HG02885 (cell line): ENCODE data around the gene DIS3L2.
A peak's percentile ranks its signal among the peaks of the same experiment; 100 is the strongest.

ENCODE experiments used
- ATAC-seq: cut with Tn5 transposase; IDR thresholded peaks from one replicate; pipeline ENCODE4 v1.9.1; 2021; ENCODE audit warnings: mild to moderate bottlenecking; ENCODE audit not compliant: unreplicated experiment, poor library complexity

Gene DIS3L2

DNA sequence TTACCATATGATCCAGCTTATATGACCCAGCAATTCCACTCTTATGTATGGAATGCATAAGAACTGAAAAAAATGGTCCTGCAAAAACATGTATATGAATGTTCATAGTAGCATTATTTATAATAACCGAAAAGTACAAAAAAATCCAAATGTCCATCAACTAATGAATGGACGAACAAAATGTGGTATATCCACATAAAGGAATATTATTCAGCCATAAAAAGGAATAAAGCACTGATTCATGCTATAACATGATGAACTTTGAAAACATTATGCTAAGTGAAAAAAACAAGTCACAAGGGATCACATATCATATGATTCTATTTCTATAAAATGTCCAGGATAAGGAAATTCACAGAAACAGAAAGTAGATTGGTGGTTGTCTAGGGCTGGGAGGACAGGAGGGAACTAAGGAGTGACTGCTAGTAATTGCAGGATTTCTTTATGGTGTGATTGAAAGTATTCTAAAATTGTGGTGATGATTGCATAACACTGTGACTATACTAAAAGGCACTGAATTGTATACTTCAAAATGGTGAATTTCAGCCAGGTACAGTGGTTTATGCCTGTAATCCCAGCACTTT is 10.0 kb upstream of the DIS3L2 start:
- ATAC-seq, result no peak

DNA sequence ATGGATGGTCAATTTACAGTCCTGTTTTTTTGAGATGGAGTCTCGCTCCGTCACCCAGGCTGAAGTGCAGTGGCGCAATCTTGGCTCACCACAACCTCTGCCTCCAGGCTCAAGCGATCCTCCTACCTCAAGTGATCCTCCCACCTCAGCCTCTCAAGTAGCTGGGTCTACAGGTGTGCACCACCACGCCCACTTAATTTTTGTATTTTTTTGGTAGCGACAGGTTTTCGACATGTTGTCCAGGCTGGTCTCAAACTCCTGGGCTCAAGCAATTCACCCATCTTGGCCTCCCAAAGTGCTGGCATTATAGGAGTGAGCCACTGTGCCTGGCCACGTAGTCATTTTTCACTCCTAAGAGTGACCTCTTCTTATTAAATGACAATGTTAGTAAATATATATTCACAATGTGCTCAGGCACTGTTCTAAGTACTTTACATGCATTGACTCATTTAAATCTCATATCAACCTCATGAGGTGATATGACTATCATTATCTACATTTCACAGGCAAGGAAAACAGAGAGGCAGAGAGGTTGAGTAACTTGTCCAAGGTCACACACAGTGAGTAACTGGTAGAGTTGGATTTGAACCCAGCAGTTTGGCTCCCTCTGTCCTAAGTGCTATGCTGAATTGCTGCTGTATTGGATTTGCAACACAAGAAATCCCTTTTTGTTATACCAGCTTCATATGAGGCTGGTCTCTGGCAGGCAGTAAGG is 5.6 kb upstream of the DIS3L2 start:
- ATAC-seq, result no peak

DNA sequence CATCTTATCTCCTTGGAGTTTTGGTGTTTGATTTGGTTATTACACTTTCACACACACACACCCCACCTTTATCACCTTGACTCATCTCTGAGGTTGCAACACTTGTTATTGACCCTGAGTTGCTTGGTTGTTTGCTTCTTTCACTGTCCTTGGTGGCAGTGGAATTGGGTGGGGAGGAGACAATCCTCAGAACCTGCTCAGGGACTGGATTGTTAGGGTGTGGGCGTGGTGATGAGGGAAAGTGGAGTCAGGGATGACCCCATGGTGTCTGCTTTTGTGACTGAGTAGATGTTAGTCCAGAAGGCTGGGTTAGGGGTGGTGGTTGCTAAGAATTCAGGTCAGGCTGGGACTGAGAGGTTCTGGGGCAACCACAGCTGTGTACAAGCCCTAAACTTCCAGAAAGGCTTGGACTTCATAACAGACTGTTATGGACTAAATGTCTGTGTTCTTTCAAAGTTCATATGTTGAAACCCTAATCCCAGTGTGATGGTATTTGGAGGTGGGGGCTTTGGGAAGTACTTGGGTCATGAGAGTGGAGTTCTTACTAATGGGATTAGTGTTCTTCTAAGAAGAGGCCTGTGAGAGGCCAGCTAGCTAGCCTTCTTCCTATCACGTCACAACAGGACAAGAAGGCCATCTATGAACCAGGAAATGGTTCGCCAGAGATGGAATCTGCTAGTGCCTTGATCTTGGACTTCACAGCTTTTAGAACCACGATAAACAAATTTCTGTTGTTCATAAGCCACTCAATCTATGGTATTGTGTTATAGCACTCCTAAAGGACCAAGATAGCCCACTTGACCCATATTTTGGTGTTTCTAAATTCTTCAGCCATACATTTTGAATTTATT is 3.4 kb upstream of the DIS3L2 start:
- no peak for ATAC-seq

DNA sequence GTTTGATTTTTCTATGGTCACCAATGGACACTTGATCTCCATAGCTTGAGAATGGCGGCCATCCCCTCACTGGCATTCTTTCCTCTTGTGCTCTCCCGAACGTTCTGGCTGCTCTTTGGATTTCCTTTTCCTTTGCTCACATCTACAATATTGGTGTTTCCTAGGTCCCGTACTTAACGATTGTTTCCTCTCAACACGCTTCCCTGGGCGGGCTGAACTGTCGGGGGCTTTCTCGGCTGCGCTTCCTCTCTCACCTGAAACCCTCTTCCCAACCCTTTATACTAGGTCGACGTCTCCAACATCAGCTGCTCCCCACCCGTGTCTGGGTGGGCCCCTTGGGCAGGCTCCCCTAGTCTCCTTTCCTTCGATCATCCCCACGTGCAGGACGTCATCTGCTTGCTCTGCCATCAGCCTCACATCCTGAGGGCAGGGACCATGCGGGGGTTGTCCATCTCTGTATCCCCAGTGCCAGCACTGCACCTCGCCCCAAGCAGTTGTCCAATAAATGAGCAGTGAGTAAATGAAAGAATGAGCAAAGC is 634 bp upstream of the DIS3L2 start:
- ATAC-seq, result peak; percentile 28

DNA sequence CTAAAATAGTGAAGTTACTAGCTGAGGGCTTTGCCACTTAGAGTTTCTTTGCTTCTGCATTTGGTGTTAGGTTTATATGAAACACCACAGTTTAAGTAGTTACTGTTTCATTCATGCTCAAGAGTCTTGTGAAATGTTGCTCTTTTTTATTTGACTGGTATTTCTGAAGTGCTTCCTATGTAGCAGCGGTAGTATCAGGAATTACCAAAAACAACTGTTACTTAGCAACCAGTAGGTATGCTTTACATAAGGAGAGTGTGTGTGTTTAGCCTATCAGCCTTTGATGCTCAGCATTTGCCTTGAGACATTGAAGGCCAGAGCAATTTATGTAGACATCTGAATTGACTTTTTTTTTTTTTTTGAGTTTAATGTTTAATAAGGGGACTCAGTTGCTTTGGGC is 3.6 kb downstream of the DIS3L2 start:
- ATAC-seq, result no peak

DNA sequence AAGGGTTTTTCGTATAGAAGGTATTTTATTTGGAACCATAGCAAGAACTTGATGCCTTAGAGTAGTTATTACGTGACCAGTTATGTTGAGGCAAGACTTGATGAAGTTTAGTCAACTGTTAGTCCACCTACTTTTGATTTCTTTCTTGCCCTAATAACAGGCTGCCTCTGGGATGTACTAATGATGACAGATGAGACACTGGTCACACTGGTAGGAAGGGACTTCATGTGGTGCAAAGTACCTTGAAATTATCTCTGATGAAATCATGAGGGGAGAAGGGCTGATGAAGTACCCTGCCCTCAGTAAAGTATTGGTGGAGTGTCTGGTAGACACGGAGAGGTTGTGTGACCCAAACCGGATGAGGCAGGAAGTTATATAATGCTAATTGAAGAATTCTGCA is 5.4 kb downstream of the DIS3L2 start:
- no peak for ATAC-seq

DNA sequence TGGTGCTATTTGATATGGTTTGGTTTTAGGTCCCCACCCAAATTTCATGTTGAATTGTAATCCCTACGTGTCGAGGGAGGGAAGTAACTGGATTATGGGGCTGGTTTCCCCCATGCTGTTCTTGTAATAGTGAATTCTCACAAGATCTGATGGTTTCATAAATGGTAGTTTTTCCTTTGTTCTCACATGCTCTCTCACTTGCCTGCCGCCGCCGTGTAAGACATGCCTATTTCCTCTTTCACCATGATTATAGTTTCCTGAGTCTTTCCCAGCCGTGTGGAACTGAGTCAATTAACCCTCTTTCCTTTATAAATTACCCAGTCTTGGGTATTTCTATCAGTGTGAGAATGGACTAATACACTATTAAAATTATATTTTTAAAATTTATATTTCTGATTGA is 7.3 kb downstream of the DIS3L2 start:
- ATAC-seq, result no peak

DNA sequence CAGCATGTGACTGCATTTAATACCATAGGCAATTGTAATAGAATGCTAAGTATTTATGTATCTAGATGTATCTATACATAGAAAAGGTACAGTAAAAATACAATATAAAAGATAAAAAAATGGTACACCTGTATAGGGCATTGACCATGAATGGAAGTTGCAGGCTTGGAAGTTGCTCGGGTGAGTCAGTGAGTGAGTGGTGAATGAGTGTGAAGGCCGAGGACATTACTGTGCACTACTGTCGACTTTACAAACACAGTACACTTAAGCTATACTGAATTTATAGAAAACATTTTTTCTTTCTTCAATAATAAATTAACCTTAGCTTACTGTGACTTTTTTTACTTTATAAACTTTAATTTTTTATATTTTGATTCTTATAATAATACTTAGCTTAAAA is 8.9 kb downstream of the DIS3L2 start:
- ATAC-seq, result no peak

DNA sequence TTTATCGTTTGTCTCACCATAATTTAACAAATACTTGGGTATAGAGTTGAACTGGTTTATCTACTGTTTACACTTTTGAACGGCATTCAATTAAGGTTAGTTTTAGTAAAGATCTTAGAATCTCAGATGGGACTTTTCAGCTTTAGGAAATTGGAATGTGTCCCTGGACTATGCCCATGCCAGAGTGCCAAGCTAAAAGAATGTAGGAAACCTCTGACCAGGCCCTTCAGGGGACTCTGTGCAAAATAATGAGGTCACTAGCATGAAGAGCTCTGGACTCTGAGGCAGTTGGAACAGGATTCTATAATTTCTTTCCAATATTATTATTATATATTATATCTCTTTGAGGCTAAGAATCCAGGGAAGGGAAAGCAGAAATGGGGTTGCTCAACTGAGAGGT is 13.5 kb downstream of the DIS3L2 start:
- no peak for ATAC-seq

DNA sequence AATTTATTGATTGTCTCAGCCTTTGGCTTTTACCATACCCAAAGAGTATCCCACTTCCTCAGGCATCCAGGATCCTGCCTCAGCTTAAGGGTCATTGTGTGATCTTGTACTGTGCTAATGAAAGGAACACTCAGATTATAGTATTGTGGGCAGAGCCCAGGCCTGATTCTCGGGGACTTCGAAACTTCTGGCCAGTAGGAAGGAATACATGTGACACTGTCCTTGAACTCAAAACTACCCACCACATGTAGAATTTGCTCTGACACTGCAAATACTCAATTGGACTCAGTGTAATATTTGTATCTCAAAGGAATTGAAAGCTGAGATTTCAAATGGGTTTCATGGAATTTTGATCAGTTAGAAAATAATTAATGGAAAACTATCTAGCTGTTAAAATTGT is 15.9 kb downstream of the DIS3L2 start:
- no peak for ATAC-seq

DNA sequence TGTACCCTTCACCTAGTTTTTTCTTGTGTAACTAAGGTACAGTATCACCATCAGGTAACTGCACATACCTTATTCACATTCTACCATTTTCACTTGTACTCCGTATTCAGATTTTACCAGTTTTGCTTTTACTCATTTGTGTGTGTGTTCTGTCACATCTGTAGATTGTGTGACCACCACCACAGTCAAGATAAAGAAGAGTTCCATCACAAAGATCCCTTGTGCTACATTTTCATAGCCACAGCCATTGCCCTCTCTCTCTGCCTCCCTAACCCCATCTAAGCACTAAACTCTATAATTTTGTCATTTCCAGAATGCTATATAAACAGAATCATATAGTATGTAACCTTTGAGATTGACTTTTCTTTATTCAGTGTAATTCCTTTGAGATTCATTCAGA is 23.5 kb downstream of the DIS3L2 start:
- ATAC-seq, result no peak

DNA sequence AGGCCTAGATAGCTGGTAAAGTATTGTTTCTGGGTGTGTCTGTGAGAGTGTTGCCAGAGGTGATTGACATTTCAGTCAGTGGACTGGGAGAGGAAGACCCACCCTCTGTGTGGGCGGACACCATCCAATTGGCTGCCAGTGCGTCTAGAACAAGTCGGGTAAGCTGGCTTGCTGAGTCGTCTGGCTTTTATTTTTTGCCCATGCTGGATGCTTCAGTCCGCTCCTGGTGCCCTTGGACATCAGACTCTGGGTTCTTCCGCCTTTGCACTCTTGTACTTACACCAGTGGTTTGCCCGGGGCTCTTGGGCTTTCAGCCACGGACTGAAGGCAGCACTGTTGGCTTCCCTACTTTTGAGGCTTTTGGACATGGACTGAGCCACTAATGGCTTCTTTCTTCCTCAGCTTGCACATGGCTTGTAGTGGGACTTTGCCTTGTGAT is 24.3 kb downstream of the DIS3L2 start:
- no peak for ATAC-seq

DNA sequence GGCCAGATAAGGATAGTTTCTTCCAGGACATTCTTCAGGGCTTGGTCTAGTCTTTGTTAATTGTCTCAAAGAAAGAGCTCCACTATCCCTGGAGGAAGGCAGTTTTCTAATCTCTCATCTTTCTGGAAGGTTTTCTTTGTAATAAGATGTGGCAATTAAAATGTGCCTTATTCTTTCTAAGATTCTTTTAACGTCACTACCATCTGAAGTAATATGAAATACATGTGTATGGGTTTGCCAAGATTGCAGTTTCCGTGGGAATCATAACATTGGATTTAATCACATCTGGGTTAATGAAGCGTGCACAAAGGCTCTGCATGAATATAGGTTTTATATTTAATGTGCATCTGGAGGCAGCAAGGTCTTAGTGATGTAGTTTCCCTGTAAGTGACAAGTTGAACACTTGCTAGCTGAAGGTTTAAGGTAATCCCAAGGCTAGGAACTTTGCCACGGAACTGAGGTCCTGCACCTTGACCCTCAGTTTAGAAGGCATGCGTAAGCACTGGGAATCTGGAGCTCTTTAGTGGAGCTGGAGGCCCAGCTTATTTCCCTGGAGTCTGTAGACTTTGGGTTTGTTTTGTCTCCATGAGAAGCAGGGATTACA is 25.7 kb downstream of the DIS3L2 start:
- ATAC-seq, result no peak

DNA sequence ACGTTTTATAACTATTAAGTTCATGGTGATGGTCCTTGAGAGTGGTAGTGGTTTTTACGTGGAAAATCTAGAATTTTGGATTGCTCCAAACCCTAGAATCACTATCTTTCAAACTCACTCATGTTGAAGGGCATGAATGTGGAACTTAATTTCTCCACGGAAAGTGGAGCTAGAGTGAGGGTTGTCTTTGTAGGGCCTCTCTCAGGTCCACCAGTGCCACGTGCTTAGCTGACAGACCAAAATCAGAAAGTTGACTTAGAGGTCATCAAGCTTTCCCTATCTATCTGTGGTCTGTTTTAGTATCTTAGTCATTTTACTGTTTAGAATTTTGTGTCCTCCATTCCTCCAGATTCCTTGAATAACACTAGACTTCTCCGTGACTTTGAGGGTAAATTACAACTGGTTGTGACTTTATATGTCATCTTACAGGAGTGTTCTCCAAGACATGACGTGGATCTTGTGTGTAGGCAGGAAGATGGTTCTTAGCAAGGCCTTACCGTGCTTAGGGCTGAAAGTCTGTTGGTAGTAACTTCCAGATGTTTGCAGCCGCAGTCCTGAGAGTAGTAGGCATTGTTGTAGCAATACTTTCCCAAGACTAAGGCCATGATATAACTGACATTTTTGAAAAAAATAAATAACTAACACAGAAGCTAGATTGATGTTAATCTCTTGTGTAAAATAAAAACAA is 26.8 kb downstream of the DIS3L2 start:
- ATAC-seq, result no peak

DNA sequence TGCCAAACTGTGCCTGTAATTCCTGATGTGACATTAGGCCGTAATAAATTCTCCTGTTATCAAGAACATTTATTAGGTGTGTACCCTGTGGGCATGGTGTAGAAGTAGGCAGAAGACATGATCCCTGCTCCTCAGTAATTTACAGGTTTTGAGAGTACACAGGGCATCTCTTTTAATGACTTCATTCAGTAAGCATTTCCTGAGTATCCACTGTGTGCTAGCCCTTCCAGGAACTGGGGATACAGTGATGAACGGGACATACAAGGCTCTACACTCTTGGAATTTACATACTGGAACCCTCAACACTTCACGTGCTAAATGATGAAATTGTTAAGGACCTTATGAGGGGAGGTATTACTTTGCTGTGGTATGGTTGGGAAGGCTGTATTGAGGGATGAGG is 30.2 kb downstream of the DIS3L2 start:
- ATAC-seq, result no peak

DNA sequence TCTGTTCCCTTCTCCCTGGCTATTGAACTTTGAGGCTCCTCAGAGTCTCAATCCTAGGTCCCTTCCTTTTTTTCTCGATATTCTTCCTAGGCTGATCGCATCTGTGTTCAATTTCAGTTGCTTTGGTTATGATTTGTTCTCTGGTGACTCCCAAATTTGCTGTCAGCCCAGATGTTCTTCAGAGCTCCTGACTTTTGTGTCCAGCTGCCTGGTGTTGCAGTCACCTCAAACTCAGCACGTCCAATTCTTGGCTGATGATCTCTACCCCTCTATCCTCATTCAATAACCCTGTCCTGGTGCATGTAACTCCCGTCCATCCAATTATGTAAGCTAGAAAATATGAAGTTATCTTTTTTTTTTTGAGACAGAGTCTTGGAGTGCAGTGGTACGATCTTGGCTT is 31.4 kb downstream of the DIS3L2 start:
- no peak for ATAC-seq

DNA sequence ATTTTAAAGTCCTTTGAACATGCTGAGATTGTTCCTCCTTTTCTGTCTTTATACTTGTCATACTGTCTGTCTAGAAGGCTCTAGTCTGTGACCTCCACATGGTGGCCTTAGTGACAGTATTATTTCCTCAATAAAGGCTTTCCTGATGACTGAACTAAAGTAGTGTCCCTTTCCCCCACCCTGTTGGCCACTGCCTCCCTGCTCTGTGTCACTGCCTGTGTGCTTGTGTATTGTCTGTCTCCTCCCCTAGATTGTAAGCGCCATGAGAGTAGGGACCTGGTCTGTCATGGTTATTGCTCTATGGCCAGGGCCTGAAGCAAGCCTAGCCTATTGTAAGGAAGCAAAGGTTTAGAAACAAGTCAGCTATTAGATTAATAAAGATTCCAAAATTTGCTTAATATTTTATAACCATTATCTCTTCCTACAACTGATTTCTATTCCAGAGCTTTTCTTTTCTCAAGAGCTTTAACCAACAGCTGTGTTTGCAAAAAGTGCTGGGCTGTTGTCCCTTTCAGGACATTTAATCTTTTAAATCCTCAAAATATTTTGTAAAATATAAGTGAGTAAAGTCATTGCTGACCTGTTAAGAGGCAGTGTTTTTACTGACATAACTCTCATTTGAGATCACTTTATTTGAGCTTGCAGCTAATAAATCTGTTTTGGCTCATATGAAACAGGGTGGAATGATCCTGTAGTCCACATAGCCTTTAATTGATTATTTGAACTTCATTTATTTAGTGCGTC is 35.5 kb downstream of the DIS3L2 start:
- ATAC-seq, result no peak

DNA sequence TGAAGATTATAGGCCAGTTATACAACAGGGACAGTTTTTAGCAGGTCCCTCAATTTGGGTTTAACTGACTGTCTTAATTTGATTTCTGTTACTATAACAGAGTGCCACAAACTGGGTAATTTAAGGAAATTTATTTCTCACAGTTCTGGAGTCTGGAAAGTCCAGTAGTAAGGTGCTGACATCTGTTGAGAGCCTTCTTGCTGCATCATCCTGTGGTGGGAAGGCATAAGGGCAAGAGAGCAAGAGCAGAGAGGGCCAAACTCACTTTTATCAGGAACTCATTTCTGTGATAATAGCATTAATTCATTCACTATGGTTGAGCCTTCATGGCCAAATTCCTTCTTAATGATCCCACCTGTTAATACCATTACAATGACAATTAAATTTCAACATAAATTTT is 36.5 kb downstream of the DIS3L2 start:
- no peak for ATAC-seq

DNA sequence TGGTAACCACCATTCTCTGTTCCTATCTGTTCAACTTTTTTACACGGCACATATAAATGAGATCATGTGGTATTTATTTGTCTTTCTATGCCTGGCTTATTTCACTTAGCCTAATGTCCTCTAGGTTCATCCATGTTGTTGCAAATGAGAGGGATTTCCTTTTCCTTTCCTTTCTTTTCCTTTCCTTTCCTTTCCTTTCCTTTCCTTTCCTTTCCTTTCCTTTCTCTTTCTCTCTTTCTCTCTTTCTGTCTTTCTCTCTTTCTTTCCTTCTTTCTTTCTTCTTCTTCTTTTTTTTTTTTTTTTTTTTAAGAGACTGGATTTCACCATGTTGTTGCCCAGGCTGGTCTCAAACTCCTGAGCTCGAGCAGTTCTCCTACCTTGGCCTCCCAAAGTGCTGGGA is 38.9 kb downstream of the DIS3L2 start:
- ATAC-seq, result no peak

DNA sequence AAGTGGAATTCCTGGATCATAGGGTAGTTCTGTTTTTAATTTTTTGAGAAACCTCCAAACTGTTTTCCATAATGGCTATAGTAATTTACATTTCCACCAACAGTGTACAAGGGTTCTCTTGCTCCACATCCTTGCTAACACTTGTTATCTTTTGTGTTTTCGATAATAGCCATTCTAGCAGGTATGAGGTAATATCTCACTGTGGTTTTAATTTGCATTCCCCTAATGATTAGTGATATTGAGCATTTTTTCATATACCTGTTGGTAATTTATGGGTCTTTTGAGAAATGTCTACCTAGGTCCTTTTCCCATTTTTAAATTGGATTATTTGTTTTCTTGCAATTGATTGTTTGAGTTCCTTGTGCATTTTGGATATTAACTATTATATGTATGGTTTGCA is 39.6 kb downstream of the DIS3L2 start:
- ATAC-seq, result no peak
